Effector CD8-positive, alpha-beta T cell (primary cell): ENCODE results near the gene DLGAP4.
"Not testable (repeated sequence)": the region's sequence is repeated elsewhere in the genome, so short reads cannot be mapped to it uniquely, and the experiment has no call there.

Experiments used
- DNase-seq: peaks from one replicate; lab custom pipeline; 2025; lab: John Stamatoyannopoulos, UW

DLGAP4 gene

DNA sequence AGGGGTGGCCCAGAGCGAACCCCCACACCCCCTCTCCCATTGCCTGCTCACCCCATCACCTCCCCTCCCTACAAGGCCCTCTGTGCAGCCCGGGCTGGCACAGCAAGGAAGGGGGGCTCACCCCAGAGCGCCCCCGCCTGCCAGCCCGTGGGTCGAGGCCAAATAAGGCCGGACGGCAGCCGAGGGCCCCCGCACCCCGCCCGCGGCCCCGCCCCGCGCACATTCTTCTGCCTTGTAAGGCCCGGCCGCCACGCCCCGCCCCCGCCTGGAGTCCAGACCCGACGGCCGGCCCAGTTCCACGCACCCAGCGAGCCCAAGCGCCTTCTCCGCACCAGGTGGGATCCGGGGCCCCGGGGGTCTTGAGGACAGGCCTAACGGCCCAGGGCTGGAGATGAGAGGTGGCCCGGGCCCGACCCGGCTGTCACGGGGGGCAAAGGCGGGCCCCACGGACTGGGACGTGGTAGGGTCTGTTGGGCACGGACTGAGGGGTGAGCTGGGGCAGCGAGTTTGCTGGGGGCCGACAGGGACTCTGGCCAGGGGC is 235.2 kb downstream of the DLGAP4 start, which contains the start of gene MYL9:
TSS of gene MYL9 (plus strand) at position 293 of the 541 bp plus-strand sequence. CDS start 3,366 bp downstream, outside the sequence.
- no peak for DNase-seq

DNA sequence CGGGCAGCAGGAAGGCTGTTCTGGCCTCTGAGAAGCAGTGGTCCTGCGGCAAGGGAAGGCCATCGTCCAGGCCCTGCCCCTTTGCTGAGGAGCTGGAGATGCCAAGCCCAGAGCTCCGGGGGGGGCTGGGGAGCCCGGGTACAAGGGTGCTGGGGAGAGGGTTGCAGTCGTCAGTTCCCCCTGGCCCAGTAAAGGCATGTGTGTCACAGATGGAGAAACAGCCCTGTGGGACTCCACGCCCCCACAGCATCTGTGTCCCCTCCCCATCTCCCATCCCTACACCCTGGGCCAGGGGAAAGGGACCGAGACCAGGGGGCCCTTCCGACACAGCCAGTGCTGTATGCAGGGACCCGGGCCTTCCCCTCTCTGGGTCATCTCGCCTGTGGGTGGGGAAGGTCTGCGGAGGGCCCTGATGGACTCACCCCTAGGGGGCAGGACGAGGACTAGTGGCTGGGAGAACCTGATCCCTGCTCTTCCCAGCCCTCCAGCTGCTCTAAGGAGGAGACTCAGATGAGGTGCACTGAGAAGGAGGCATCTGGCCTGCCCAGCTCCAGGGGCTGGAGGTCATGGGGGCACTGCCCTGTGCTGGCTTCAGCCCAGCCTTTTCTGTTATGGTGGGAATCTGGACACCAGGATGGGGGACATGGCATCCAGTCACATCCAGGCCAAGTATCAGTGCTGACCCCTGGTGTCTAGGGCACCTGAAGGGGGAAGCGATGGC is 235.8 kb downstream of the DLGAP4 start:
- no peak for DNase-seq

DNA sequence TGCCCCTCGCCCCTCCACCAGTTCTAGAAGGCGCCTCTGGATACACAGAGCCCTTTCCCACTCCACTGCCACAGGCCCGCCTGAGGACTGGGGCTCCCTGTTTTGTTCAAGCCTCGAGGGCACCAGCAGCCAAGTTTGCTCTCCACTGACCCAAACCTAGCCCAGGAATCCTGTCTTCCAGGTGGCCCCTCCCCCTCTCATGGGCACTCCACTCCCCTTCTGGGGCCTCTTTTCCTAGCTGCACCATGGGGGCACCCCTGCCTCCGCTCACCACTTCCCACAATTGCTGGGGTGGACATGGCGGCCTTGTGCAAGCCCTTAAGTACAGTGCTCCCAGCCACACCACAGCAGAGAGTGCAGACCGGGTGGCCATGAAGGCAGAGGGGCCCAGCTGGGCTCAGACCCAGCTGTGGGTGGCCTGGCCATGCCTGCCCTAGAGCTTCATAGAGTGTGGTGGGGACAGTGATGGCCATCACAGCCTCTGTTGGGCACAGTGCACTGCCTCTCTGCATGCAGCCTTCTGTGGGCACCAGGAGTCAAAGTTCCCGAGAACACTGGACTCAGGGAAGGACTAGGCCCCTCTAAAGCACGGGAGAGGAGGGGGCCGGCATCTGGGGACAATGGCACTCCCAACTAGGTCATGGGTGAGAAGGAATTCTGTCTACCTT is 236.5 kb downstream of the DLGAP4 start:
- DNase-seq = no peak

DNA sequence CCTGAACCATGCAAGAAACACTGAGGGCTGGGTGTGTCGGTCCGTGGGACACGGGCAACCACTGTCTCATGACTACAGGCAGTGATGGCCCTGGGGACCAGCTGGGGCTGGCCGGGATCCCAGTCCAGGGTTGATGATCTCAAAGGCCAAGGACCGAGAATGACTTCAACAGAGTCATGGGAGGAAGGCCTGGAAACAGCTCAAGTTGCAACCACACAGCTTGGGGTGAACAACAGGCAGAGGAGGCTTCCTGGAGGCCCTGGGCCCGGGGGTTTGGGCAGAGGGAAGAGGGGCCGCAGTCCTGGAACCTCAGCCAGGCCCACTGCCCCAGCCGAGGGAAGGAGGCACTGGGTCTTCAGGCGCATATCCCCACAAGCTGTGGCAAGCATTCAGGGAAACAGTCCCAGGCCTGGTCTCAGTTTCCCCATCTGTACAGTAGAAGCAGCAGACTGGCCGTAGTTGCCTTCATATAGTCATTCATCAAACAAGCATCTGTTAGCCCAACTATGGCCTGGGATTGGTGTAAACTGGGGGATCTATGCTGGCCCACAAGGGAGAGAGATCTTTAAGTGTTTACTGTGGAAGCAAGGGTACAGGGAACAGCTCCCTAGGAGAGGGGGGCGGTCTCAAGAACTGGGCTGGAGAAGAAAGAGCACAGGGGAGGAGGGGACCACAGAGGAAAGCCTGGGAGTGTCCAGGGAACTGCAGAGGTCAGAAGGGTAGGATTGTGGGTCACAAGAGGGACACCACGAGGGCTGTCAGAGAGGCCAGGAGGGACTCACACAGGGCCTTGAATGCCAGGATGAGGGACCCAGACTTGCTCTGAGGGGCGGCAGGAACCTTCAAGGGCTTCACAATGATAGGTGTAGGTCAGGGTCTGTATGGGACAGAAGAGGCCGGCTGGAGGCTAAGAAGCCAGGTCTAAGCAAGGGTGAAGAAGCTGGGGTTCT is 237.3 kb downstream of the DLGAP4 start:
- no peak for DNase-seq

DNA sequence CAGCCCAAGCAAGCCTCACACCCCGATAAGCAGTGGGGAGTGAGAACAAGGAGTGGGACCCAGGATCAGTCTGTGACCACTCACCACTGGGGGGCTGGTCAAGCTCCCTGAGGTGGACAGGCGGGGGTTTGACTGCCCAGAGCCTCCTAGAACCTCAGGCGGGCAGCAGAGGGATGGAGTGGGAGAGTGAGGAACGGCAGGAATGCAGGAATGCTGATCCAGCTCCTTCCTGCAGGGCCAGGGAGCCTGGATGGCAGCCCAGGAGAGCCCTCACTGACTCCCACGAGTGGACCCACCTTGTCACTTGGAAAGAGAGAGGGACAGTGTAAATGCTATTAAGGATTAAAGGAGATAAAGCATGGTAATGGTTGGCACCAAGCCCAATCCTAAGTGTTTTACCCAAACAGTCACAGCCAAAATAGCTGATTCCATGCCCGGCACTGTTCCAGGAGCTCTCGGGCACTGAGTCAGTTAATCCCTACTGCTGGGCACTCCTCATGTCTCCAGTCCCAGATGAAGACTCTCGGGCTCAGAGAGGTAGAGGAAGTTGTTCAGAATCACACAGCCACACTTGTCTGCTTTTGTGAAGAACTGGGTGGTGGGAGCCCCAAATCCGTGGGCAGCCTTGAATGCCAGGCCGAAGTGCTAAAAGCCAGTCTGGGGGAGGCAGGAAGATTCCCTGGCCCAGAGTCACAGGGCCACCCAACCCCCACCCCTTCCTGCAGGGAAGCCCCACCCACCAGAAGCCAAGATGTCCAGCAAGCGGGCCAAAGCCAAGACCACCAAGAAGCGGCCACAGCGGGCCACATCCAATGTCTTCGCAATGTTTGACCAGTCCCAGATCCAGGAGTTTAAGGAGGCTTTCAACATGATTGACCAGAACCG is 238.2 kb downstream of the DLGAP4 start:
- no peak for DNase-seq

DNA sequence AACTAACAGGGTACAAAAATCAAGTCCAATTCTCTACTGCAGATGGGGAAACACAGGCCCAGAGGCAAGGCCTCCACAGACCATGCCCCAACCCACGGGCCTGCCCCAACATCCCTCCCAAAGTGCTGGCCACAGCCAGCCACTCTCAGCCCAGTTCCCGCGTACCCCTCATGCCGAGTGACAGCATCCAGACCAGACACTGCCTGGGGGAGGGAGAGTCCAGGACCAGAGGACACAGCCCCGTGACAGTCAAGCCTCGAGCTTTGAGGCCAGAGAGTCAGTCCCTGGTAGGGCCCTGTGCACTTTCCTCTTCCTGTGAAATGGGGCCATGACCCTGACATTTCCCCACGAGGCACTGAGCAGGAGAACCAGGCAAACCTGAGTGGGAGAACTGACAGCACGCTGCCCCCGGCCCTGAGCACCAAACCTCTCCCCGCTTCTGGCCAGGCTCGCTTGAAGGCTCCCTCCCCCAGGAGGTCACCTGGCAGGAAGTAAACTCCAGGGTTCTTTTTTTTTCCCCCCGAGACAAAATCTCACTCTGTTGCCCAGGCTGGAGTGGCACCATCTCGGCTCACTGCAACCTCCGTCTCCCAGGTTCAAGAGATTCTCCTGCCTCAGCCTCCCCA is 240.1 kb downstream of the DLGAP4 start:
- no peak for DNase-seq

DNA sequence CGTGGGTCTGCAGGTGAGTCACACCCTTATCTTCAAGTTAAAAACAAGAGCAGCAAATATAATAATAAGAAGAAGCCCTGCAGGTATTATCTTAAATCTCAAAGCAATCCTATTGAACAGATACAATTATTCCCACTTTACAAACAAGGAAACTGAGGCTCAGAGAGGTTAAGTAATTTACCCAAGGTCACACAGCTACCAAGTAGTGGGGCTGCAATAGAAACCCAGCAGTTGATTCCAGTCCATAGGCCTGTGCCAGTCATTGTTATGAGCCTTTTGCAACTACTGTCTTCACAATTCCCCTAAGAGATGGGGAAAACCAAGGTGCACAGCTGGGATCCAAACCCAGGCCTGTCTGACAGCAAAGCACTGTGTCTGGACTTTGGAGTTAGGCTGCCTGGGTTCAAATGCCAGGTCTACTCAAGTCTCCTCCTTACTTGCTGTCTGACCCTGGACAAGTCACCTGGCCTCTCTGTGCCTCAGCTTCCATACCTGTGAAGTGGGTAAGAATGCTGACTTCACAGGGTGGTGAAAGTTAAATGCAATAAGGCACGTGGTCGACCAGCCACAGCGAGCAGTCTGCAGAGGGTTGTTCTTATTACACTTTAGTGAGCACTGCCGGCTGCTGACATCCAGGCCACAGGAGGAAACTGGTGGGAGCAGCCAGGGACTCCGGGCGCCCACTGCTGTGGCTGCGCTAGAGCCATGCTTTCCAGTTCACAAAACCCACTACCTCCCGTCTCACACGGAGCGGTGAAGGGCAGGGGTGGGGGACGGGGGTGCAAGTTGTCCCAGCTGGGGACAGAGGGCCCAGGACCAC is 241.3 kb downstream of the DLGAP4 start:
- no peak for DNase-seq

DNA sequence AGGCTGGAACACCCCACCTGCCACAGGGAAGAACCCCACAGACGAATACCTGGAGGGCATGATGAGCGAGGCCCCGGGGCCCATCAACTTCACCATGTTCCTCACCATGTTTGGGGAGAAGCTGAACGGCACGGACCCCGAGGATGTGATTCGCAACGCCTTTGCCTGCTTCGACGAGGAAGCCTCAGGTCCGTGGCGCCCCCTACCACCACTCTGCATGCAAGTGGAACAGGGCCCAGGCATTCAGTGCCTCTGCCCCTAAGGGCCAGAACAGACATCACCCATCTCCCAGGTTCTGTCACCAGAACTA is 241.8 kb downstream of the DLGAP4 start:
- no peak for DNase-seq

DNA sequence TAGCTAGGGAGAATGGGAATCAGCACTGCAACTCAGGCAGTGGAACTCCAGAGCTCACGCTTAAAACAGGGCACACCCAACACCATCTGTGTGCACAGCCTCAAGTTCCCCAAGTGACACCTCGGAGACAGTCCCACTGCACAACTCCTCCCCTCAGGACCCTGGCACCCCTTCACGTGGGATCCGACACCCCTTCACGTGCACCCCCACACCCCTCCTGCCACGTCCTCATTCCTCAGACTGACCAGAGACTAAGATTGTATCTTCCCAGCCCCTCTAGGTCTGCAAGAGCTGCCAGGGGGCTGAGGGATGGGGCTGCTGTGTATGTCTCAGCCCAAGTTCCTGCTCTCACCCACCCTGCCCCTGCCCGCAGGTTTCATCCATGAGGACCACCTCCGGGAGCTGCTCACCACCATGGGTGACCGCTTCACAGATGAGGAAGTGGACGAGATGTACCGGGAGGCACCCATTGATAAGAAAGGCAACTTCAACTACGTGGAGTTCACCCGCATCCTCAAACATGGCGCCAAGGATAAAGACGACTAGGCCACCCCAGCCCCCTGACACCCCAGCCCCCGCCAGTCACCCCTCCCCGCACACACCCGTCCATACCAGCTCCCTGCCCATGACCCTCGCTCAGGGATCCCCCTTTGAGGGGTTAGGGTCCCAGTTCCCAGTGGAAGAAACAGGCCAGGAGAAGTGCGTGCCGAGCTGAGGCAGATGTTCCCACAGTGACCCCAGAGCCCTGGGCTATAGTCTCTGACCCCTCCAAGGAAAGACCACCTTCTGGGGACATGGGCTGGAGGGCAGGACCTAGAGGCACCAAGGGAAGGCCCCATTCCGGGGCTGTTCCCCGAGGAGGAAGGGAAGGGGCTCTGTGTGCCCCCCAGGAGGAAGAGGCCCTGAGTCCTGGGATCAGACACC is 242.8 kb downstream of the DLGAP4 start:
- no peak for DNase-seq

DNA sequence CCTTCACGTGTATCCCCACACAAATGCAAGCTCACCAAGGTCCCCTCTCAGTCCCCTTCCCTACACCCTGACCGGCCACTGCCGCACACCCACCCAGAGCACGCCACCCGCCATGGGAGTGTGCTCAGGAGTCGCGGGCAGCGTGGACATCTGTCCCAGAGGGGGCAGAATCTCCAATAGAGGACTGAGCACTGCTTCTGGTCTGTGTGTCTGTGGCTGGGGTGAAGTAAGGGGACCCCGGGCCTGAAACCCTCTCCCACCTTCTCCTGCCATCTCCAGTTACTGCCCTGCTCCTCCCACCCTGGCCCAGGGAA is 243.4 kb downstream of the DLGAP4 start:
- DNase-seq = no peak

DNA sequence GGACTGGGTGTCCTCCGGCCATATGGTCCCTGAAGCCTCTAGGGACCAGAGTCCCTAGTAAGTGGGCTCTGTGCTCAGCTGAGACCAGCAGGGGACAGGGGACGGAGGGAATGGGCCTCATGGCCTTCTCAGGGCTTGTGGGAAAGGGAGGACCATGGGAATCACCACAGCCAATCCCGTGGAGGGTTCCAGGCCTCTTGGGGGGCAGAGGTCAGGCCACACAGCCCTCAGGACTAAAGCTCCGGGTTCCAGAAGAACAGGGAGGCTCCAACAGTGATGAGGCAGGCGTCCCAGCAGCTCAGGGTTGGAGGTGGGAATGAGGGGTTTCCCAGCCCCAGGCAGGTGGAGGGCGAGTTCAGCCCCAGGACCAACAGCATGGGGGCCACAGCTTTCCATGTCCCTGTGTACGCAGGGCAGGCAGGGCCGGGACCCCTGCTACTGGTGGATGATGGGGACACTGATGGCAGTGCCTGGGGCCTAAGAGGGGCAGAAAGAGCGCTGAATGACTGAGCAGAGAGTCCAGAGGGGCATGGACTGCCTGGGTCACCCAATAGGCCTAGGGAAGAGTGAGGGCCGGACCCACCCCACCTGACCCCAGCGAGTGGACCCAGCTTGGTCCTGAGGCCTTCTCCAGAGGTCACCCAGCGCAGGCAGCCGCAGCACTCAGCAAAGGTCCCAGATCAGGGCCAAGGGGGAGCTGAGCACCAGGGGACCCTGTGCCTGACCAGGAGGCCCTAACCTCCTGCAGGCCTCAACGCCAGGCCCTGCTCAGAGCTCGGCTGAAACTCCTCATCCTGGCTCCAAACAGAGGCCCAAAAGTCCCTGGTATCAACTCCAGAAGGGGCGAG is 244.0 kb downstream of the DLGAP4 start:
- no peak for DNase-seq

DNA sequence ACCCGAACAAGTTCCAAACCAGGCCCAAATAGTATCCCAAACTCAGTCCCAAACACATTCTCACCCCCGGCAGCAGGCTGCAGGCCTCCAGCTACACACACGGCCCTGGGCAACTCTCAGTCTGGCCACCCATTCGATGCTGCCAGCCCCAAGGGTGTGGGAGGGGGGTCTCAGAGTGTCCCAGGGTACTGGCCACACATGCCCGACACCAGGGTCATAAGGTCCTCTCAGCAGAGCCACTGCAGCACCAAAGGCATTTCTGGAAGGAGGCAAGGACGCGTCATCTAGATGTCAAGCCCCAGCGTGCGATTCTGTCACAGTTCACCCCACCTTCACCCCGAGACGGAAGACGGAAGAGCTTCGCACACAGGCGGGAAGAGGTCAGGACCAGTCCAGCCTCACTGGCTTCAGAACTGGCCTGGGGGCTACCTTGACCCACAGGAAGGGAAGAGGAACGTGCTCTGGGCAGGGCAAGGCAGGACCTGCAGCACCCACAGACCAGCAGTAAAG is 244.7 kb downstream of the DLGAP4 start:
- DNase-seq = no peak

DNA sequence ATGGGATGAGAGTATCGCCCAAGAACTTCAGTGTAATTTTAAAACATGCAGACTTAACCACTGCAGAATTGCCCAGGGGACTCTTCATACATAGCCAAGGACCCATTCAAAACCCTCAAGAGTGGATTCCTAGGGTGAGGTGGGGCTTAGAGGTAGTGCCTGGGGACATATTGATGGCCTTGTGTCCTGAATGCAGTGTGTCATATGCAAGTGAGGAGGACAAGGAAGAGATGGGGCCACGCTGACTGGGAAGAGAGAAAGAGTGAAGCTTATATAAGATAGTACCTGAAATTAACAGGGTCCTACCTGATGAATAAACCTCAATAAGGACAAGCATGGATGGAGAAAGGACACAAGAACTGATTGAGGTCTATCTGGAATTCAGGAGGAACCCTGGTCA is 249.1 kb downstream of the DLGAP4 start:
- no peak for DNase-seq

DNA sequence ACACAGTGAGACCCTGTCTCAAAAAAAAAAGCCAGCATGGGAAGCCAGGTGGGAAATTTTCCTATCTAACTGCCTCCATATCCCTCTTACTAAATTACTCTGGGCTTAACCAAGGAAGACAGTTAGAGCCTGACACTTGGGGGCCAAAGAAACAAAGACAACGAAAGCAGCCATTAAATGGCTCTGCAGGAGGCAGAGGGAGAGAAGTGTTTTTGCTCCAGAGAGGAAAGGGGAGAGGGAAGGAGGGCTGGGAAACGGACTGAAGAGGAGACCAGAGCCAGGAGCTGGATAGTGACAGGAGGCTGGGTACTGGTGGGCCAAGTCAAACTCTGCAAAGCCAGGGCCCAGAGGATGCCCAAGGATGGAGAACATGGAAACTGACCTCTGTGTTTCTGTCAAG is 256.6 kb downstream of the DLGAP4 start:
- DNase-seq = no peak

DNA sequence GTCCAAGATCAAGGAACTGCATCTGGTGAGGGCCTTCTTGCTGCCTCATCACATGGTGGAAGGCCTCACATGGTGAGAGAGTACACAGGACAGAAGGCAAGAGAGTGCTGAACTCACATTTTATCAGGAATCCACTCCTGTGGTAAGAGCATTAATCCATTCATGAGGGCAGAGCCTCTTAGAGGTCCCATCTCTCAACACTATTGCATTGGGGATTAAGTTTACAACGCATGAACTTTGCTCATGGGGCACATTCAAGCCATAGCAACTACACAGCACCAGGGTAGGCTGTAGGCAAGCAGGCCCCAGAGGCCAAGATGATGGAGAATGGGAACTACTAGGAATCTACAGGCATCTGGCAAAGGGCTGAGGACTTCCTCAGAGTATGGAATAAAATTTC is 257.2 kb downstream of the DLGAP4 start:
- no peak for DNase-seq

DNA sequence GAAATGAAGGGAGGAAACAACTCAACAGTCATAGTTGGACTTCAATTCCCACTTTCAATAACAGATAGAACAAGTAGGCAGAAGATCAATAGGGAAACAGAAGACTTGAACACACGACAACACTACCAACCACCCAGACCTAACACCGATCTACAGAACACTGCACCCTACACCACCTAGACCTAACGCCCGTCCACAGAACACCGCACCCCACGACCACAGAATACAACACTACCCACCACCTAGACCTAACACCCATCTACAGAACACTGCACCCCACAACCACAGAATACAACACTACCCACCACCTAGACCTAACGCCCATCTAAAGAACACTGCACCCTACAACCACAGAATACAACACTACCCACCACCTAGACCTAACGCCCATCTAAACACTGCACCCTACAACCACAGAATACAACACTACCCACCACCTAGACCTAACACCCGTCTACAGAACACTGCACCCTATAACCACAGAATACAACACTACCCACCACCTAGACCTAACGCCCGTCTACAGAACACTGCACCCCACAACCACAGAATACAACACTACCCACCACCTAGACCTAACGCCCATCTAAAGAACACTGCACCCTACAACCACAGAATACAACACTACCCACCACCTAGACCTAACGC is 258.1 kb downstream of the DLGAP4 start:
- not testable (repeated sequence) for DNase-seq

DNA sequence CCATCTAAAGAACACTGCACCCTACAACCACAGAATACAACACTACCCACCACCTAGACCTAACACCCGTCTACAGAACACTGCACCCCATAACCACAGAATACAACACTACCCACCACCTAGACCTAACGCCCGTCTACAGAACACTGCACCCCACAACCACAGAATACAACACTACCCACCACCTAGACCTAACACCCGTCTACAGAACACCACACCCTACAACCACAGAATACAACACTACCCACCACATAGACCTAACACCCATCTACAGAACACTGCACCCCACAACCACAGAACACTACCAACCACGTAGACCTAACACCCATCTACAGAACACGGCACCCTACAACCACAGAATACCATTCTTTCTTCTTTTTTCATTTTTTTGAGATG is 258.6 kb downstream of the DLGAP4 start:
- not testable (repeated sequence) for DNase-seq
